ENCODE data around the gene PPDPF. TPM values are rescaled to one million over a fixed set of nuclear protein-coding genes. Genes with fewer than 3 reads are reported as not detected.
A peak's percentile ranks its signal among the peaks of the same experiment; 100 is the strongest.

PPDPF gene
- total and polyA plus RNA-seq, 2 donors (not counting 1 experiment from before 2014, with no cell fraction given) = 93.5 to 162 TPM

DNA sequence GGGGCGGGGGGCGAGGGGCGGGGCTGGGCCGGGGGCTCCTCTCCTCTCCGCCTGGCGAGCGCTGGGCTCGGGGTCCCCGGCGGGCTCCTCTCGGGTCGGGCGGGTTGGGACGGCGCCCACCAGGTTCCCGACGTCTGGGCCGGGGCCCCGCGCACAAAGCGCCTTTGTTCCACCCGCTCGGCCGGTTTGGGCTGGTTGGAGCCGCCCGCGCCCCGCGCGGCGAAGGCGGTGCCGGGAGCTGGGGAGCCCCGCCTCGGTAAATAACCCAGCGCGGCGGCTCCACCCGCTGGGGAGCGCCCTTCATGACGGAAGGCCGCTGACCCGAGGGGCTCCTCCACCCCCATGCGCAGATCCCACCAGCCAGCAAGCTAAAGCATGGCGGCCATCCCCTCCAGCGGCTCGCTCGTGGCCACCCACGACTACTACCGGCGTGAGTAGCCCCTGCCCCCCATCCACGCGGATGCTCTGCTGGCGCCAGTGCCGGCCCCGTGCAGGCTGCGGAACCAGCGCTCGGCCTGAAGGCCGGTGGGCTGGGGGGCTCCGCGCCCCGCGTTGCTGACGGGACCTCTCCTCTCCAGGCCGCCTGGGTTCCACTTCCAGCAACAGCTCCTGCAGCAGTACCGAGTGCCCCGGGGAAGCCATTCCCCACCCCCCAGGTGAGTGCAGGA lies 503 bp downstream of the PPDPF start:
- ATAC-seq (ENCODE audit: low read depth) (peak; percentile 50), DNase-seq (peak; percentile 77)
- Mint-ChIP-seq H3K27me3 (peaks cover 4% of the 10 kb centered on the region), H3K9me3 (ENCODE audit: insufficient read depth) (no peaks in the 10 kb centered on the region), H3K27ac (peak overlapping the region; percentile 75), H3K4me3 (peak overlapping the region; percentile 84), H3K4me1 (peaks cover 34% of the 10 kb centered on the region)
- H3K4me3 ChIP-seq (ENCODE audit: control extremely low read depth in 1 of 5, extremely low read depth in 1 of 5, insufficient read depth in 1 of 5, low read depth in 2 of 5, low read length in 4 of 5) = peak overlapping the region; percentile 11 to 79 (median 74)
- intact Hi-C loops (cut with micrococcal nuclease) = loop anchor here (1.0 to 2.0 kb wide), 8 partner anchors 16 to 436 kb away; partner anchors contain the start of genes ARFRP1, EEF1A2, PTK6 and RTEL1
- H3K36me3 ChIP-seq (replicated peaks in 1 of 2; ENCODE audit: control extremely low read depth in 1 of 2, control insufficient read depth in 1 of 2, extremely low read depth in 1 of 2, insufficient read depth in 2 of 2, low read length in 1 of 2) = peaks cover 0 to 7% of the 10 kb centered on the region in 2 experiments
- CTCF ChIA-PET = interaction anchor here (1.0 to 3.8 kb wide), 6 partner anchors 15 to 453 kb away, joined by 3 to 25 read pairs (median 4); partner anchors contain the start of gene PTK6
- peaks cover 20 to 27% of the 10 kb centered on the region in 2 donors for H3K4me1 ChIP-seq (ENCODE audit: control insufficient read depth in 2 of 2, insufficient read depth in 2 of 2, low read length in 2 of 2)
- peak overlapping the region; percentile 84 for H3K9ac ChIP-seq (ENCODE audit: low read length)
- H3K79me2 ChIP-seq (ENCODE audit: control insufficient read depth, insufficient read depth, low read length) = peaks cover 15% of the 10 kb centered on the region
- WGBS (ENCODE audit: insufficient coverage) = 2% methylated on average over 68 of the region's 68 CpGs
- POLR2A ChIA-PET = interaction anchor here (0.6 to 2.6 kb wide), 14 partner anchors 9 to 543 kb away, joined by 3 to 42 read pairs (median 4); partner anchors contain the start of genes ARFGAP1, GMEB2, HELZ2 and LIME1
- H2AFZ ChIP-seq (ENCODE audit: insufficient read depth, low read depth, low read length, poor library complexity, severe bottlenecking) = peak overlapping the region; percentile 96
- H3K9me3 ChIP-seq (ENCODE audit: control extremely low read depth in 1 of 3, control insufficient read depth in 2 of 3, insufficient read depth in 1 of 3, low read length in 2 of 3) = peaks cover 0 to 16% (median 4%) of the 10 kb centered on the region in 3 donors
- no peak for TF ChIP-seq EZH2 (IDR thresholded peaks at IDR 0.05; ENCODE audit: borderline replicate concordance, insufficient read depth, low read depth, low read length, poor library complexity, severe bottlenecking)
- TF ChIP-seq, protein P1, sequence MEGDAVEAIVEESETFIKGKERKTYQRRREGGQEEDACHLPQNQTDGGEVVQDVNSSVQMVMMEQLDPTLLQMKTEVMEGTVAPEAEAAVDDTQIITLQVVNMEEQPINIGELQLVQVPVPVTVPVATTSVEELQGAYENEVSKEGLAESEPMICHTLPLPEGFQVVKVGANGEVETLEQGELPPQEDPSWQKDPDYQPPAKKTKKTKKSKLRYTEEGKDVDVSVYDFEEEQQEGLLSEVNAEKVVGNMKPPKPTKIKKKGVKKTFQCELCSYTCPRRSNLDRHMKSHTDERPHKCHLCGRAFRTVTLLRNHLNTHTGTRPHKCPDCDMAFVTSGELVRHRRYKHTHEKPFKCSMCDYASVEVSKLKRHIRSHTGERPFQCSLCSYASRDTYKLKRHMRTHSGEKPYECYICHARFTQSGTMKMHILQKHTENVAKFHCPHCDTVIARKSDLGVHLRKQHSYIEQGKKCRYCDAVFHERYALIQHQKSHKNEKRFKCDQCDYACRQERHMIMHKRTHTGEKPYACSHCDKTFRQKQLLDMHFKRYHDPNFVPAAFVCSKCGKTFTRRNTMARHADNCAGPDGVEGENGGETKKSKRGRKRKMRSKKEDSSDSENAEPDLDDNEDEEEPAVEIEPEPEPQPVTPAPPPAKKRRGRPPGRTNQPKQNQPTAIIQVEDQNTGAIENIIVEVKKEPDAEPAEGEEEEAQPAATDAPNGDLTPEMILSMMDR (IDR thresholded peaks at IDR 0.05) = no peak
- peaks cover 29% of the 10 kb centered on the region for H4K20me1 ChIP-seq (ENCODE audit: control insufficient read depth, insufficient read depth, low read length, poor library complexity, severe bottlenecking)
- H3K27ac ChIP-seq (ENCODE audit: low read length in 2 of 2) = peak overlapping the region; percentile 63 to 76
- peak overlapping the region; percentile 94 for H3K4me2 ChIP-seq (replicated peaks; ENCODE audit: low read depth, low read length, poor library complexity, severe bottlenecking)
- H3K27me3 ChIP-seq (replicated peaks in 1 of 4; ENCODE audit: control extremely low read depth in 1 of 4, control insufficient read depth in 3 of 4, insufficient read depth in 4 of 4, low read length in 3 of 4) = peaks cover 0 to 10% (median 3%) of the 10 kb centered on the region in 4 experiments

Measured in B cell (primary cell).